ENCODE measurements around the gene EVL.
"Not testable (repeated sequence)": the region's sequence is repeated elsewhere in the genome, so short reads cannot be mapped to it uniquely, and the experiment has no call there.

Gene EVL

DNA sequence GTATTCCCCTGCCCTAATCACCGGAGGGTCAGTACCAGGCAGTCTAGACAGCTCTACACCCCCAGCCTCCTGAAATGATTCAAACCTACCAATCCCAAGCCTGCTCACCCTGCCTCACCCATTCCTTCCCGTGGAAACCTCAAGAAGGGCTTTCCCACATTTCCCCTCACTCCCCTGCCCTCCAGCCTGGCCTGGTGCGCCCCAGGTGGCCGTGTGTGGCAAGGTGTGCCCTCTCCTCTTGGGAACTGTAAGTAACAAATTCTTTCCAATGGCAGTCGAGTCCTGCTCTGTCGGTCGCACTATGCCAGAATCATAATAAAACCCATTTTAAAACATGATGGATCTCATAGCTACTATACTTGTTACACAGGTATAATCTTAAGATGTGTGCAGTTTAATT is 108.1 kb downstream of the EVL start:
- Histone ChIP-seq H3K4me1 (ENCODE audit: control insufficient read depth, insufficient read depth, low read length, unreplicated experiment) (no peaks in the 10 kb centered on the region), H3K27me3 (ENCODE audit: insufficient read depth, low read length) (no peaks in the 10 kb centered on the region), H3K4me3 (ENCODE audit: low read depth, low read length) (no peak overlapping the region), H3K36me3 (ENCODE audit: insufficient read depth, low read length) (no peaks in the 10 kb centered on the region), H2AFZ (ENCODE audit: low read length, unreplicated experiment) (no peak overlapping the region), H3K79me2 (ENCODE audit: control insufficient read depth, insufficient read depth, low read length, unreplicated experiment) (no peaks in the 10 kb centered on the region), H3K27ac (ENCODE audit: low read depth, low read length) (no peak overlapping the region)

DNA sequence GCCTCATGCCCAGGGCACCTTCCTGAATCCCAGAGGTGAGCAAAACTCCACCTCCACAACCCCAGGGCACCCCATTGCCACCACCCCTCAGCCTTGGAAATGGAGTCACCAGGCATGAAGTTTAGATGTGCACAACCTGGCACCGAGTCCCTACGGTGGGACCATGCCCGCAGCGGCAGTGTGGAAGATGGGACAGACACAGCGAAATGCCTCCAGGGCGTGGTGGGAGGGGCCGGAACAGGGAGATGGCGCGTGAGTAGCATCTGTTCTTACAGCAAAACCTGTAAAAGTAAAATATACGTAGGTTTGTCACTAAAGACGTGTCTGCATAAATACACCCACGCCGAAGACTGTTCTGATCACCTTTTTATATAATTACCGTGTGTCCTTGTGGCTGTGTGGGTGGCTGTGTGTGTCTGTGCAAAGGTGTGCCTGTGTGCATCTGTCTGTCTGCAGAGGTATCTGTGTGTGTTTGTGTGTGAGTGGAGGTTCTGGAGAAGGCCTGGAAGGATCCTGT is 111.6 kb downstream of the EVL start:
- H3K79me2 ChIP-seq (ENCODE audit: control insufficient read depth, insufficient read depth, low read length, unreplicated experiment), result no peaks in the 10 kb centered on the region
- H3K4me3 ChIP-seq (ENCODE audit: low read depth, low read length), result no peak overlapping the region
- H3K4me1 ChIP-seq (ENCODE audit: control insufficient read depth, insufficient read depth, low read length, unreplicated experiment), result no peaks in the 10 kb centered on the region
- H2AFZ ChIP-seq (ENCODE audit: low read length, unreplicated experiment), result no peak overlapping the region
- H3K27ac ChIP-seq (ENCODE audit: low read depth, low read length), result no peak overlapping the region
- no peaks in the 10 kb centered on the region for H3K27me3 ChIP-seq (ENCODE audit: insufficient read depth, low read length)
- H3K36me3 ChIP-seq (ENCODE audit: insufficient read depth, low read length), result no peaks in the 10 kb centered on the region

DNA sequence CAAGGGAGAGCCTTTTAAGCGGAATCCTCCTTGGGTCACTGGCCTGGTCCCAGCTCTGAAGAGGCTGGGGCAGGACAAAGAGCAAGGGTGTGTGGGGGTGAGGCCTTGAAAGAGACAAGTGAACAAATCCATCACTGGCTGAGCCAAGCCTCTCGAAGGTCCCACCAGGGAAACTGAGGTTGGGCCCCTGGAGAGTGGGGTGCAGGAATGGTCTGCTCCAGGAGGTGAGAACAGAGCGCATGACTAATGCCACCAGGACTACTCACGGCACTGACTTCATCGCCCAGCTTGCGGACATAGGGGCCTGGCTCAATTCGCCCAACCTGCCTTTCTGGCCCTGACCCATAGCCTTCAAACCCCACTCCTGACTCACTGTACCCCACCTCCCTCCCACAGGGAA is 113.5 kb downstream of the EVL start:
- Histone ChIP-seq H3K4me3 (ENCODE audit: low read depth, low read length) (no peak overlapping the region), H2AFZ (ENCODE audit: low read length, unreplicated experiment) (no peak overlapping the region), H3K4me1 (ENCODE audit: control insufficient read depth, insufficient read depth, low read length, unreplicated experiment) (no peaks in the 10 kb centered on the region), H3K36me3 (ENCODE audit: insufficient read depth, low read length) (no peaks in the 10 kb centered on the region), H3K79me2 (ENCODE audit: control insufficient read depth, insufficient read depth, low read length, unreplicated experiment) (no peaks in the 10 kb centered on the region), H3K27ac (ENCODE audit: low read depth, low read length) (no peak overlapping the region), H3K27me3 (ENCODE audit: insufficient read depth, low read length) (no peaks in the 10 kb centered on the region)

DNA sequence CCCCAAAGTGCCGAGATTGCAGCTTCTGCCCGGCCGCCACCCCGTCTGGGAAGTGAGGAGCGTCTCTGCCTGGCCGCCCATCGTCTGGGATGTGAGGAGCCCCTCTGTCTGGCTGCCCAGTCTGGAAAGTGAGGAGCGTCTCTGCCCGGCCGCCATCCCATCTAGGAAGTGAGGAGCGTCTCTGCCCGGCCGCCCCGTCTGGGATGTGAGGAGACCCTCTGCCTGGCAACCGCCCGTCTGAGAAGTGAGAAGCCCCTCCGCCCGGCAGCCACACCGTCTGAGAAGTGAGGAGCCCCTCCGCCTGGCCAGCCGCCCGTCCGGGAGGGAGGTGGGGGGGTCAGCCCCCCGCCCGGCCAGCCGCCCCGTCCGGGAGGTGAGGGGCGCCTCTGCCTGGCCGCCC is 115.4 kb downstream of the EVL start:
- H3K4me1 ChIP-seq (ENCODE audit: control insufficient read depth, insufficient read depth, low read length, unreplicated experiment); H2AFZ ChIP-seq (ENCODE audit: low read length, unreplicated experiment); H3K27me3 ChIP-seq (ENCODE audit: insufficient read depth, low read length); H3K36me3 ChIP-seq (ENCODE audit: insufficient read depth, low read length); H3K27ac ChIP-seq (ENCODE audit: low read depth, low read length); H3K4me3 ChIP-seq (ENCODE audit: low read depth, low read length); H3K79me2 ChIP-seq (ENCODE audit: control insufficient read depth, insufficient read depth, low read length, unreplicated experiment): not testable (repeated sequence)

DNA sequence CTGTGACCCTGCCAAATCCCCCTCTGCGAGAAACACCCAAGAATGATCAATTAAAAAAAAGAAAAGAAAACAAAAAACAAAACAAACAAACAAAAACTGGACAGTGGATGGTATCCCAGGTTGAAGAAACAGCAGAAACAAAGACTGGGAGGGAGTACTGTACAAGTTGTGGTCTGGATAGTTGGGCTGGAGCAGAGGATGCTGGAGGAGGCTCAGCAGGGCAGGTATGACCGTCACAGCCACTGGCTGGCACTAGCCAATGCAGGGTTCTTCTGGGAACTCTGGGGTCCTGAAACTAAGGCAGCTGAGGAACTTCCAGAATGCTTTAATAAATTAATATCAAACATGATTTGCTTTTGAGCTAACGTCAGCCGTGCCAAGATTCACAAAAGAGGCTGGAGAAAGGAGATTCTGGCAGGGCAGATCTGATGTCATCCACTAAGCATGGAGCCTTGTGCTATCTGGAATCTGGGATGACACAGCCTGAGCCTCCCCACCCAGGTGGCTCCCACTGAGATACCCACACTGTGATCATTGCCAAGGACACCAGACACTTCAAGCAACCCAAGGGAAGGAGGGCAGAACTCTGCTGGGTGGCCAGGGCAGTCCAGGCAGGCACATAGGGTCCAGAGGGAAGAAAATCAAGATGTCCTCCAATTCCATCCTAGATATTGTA is 116.8 kb downstream of the EVL start:
- not testable (repeated sequence) for H2AFZ ChIP-seq (ENCODE audit: low read length, unreplicated experiment); H3K36me3 ChIP-seq (ENCODE audit: insufficient read depth, low read length); H3K4me1 ChIP-seq (ENCODE audit: control insufficient read depth, insufficient read depth, low read length, unreplicated experiment); H3K4me3 ChIP-seq (ENCODE audit: low read depth, low read length); H3K27me3 ChIP-seq (ENCODE audit: insufficient read depth, low read length); H3K79me2 ChIP-seq (ENCODE audit: control insufficient read depth, insufficient read depth, low read length, unreplicated experiment); H3K27ac ChIP-seq (ENCODE audit: low read depth, low read length)

DNA sequence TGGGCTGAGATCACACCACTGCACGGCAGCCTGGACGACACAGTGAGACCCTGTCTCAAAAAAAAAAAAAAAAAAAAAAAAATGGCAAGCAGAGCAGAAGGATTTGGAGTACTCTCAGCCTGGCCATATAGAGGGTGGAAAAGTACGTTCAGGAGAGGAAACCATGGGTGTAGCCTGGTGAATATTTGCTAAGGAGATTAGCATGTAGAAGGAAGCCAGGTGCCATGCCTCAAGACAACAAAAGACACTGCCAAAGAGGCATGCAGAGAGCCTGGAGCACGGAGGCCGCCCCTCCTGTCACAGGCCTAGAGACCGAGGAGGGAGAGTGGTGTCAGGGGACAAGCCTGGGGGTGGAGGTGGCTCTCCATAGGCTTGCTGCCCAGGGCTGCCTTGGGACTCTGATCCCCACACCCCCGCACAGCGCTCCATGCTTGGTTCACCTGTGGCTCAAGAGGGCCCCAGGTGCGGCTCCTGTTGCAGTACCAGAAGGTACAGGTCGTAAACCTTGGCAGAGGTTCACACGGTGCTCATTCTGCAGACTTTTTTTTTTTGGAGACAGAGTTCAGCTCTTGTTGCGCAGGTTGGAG is 122.1 kb downstream of the EVL start:
- Histone ChIP-seq H2AFZ (ENCODE audit: low read length, unreplicated experiment) (no peak overlapping the region), H3K4me3 (ENCODE audit: low read depth, low read length) (no peak overlapping the region), H3K4me1 (ENCODE audit: control insufficient read depth, insufficient read depth, low read length, unreplicated experiment) (peaks cover 4% of the 10 kb centered on the region), H3K27me3 (ENCODE audit: insufficient read depth, low read length) (no peaks in the 10 kb centered on the region), H3K27ac (ENCODE audit: low read depth, low read length) (no peak overlapping the region), H3K36me3 (ENCODE audit: insufficient read depth, low read length) (no peaks in the 10 kb centered on the region), H3K79me2 (ENCODE audit: control insufficient read depth, insufficient read depth, low read length, unreplicated experiment) (no peaks in the 10 kb centered on the region)

DNA sequence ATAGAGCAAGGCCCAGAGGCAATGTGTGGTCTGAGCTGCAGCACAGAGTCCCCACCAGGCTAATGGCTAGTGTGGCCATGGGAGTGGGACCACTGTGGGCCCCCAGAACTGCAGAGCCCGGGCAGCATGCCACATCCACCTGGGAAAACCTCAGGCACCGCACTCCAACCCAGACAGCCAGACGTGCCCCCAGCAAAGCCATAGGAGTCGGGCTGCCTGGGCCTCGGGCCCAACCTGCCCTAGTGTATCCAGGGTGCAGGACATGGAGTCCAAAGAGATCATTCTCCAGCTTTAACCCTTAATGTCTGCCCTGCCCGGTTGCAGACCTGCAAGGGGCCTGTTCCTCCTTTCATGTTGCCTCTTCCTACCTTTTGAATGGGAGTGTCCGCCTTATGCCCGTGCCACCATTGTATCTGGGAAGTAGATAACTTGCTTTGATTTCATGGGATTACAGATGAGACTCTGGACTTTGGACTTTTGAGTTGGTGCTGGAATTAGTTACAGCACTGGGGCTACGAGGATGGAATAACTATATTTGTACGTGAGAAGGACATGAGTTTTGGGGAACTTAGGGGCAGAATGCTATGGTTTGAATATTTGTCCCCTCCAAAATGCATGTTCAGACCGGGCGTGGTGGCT is 123.3 kb downstream of the EVL start:
- H3K27ac ChIP-seq (ENCODE audit: low read depth, low read length), result no peak overlapping the region
- no peaks in the 10 kb centered on the region for H3K27me3 ChIP-seq (ENCODE audit: insufficient read depth, low read length)
- no peak overlapping the region for H2AFZ ChIP-seq (ENCODE audit: low read length, unreplicated experiment)
- no peaks in the 10 kb centered on the region for H3K36me3 ChIP-seq (ENCODE audit: insufficient read depth, low read length)
- H3K4me1 ChIP-seq (ENCODE audit: control insufficient read depth, insufficient read depth, low read length, unreplicated experiment), result peaks cover 5% of the 10 kb centered on the region
- H3K4me3 ChIP-seq (ENCODE audit: low read depth, low read length), result no peak overlapping the region
- no peaks in the 10 kb centered on the region for H3K79me2 ChIP-seq (ENCODE audit: control insufficient read depth, insufficient read depth, low read length, unreplicated experiment)

DNA sequence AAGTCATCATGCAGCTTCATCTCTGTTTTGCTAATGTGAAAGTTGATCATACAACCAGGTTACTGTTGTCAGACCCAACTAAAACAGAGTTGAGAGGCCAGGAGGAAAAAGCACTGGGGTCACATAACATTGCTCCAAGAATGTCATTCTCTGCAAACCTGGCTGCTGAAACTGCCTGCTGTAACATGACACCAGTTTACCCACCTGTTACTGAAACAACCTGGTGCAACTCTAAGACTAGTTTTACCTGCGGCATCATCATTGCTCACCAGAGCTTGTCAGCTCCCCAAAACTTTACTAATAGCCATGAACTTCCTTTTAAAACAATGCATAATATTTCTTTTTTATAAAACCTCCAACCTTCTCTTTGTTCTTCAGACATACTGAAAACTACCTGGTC is 124.9 kb downstream of the EVL start:
- no peak overlapping the region for H3K27ac ChIP-seq (ENCODE audit: low read depth, low read length)
- no peaks in the 10 kb centered on the region for H3K27me3 ChIP-seq (ENCODE audit: insufficient read depth, low read length)
- peaks cover 5% of the 10 kb centered on the region for H3K4me1 ChIP-seq (ENCODE audit: control insufficient read depth, insufficient read depth, low read length, unreplicated experiment)
- H3K79me2 ChIP-seq (ENCODE audit: control insufficient read depth, insufficient read depth, low read length, unreplicated experiment), result no peaks in the 10 kb centered on the region
- H3K36me3 ChIP-seq (ENCODE audit: insufficient read depth, low read length), result no peaks in the 10 kb centered on the region
- no peak overlapping the region for H2AFZ ChIP-seq (ENCODE audit: low read length, unreplicated experiment)
- H3K4me3 ChIP-seq (ENCODE audit: low read depth, low read length), result no peak overlapping the region

DNA sequence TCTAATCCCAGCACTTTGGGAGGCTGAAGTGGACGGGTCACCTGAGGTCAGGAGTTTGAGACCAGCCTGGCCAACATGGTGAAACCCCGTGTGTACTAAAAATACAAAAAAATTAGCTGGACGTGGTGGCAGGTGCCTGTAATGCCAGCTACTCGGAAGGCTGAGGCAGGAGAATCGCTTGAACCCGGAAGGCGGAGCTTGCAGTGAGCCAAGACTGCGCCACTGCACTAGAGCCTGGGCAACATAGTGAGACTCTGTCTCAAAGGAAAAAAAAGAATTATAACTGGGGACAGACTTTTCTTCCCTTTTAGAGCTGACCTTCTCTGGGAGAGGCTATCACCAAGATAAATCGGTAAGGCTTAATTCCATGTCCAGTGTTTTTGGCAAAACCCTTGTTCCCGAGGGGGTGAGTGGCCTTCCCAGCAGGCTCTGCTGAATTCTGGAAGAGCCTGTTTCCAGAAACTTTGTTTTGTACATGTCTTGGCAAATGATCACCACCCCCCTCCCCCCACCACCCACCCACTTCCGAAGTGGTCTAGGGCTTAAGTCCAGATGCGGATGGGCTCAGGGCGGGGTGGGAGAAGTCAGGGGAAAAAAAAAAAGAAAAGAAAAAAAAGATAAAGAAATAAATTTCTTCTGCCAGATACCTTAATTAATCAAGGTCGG is 126.5 kb downstream of the EVL start:
- peak overlapping the region; percentile 94 for H2AFZ ChIP-seq (ENCODE audit: low read length, unreplicated experiment)
- peaks cover 5% of the 10 kb centered on the region for H3K4me1 ChIP-seq (ENCODE audit: control insufficient read depth, insufficient read depth, low read length, unreplicated experiment)
- peak overlapping the region; percentile 71; the same call in 1 of the 2 replicates for H3K4me3 ChIP-seq (ENCODE audit: low read depth, low read length)
- no peak overlapping the region for H3K27ac ChIP-seq (ENCODE audit: low read depth, low read length)
- H3K36me3 ChIP-seq (ENCODE audit: insufficient read depth, low read length), result no peaks in the 10 kb centered on the region
- H3K27me3 ChIP-seq (ENCODE audit: insufficient read depth, low read length), result no peaks in the 10 kb centered on the region
- no peaks in the 10 kb centered on the region for H3K79me2 ChIP-seq (ENCODE audit: control insufficient read depth, insufficient read depth, low read length, unreplicated experiment)

DNA sequence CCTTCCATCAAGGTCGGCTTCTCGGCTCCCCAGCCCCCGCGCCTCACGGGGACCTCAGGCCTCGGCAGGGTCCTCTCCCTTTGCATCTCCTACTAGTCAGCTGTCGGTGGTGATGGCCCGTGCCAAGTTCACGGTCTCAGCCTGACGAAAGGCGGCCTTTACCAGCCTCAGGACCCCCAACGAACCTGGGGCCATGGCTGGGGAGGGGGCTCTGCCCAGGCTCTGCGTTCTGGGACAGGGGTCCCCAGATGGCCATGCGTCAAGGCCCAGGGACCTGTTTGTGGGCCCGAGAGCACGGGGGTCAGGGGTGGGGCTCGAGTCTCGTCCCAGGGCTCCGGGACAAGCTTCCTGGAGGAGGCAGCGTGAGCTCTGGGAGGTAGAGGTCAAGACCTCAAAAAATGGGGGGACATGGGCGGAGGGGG is 127.0 kb downstream of the EVL start:
- peaks cover 5% of the 10 kb centered on the region for H3K4me1 ChIP-seq (ENCODE audit: control insufficient read depth, insufficient read depth, low read length, unreplicated experiment)
- no peaks in the 10 kb centered on the region for H3K36me3 ChIP-seq (ENCODE audit: insufficient read depth, low read length)
- H3K79me2 ChIP-seq (ENCODE audit: control insufficient read depth, insufficient read depth, low read length, unreplicated experiment), result no peaks in the 10 kb centered on the region
- peak overlapping the region; percentile 94 for H2AFZ ChIP-seq (ENCODE audit: low read length, unreplicated experiment)
- H3K4me3 ChIP-seq (ENCODE audit: low read depth, low read length), result peak overlapping the region; percentile 71
- H3K27ac ChIP-seq (ENCODE audit: low read depth, low read length), result peak overlapping the region; percentile 41; the same call in 1 of the 2 replicates
- H3K27me3 ChIP-seq (ENCODE audit: insufficient read depth, low read length), result no peaks in the 10 kb centered on the region
